HCT116 (cell line): ENCODE measurements around the gene VARS1. TPM values are rescaled to one million over a fixed set of nuclear protein-coding genes. Genes with fewer than 3 reads are reported as not detected.
A peak's percentile ranks its signal among the peaks of the same experiment; 100 is the strongest.

Source experiments
- ATAC-seq: fragments of 200-7000 bp; cut with Tn5 transposase; 2 replicates; pipeline ENCODE4 v1.9.1; 2020; ENCODE audit warnings: mild to moderate bottlenecking, moderate library complexity
- BruUV-seq: library from RNA; stranded (reverse); fragments of 400-500 nt; replicated peaks from 2 replicates; lab custom pipeline; 2021; lab: Mats Ljungman, UMichigan
- CTCF ChIA-PET: fragments of 300-600 bp; sonication (Branson Sonifier 250); formaldehyde crosslinking; loops from one replicate; lab custom pipeline; 2021; ENCODE audit warnings: antibody characterized with exemption; lab: Charles Lee
- POLR2A ChIA-PET: fragments of 300-600, 350-600 bp; sonication (Branson Sonifier 250); formaldehyde crosslinking; loops from one replicate; lab custom pipeline; 2021; ENCODE audit warnings: antibody characterized with exemption; lab: Charles Lee
- RAD21 ChIA-PET, 2 experiments: fragments of 300-600 bp; sonication (Branson Sonifier 250); formaldehyde crosslinking; loops; one replicate each; lab custom pipeline; 2023; ENCODE audit warnings: low total read pairs in 2 of 2; ENCODE audit not compliant: uncharacterized antibody in 2 of 2, unreplicated experiment in 2 of 2, low non-redundant PET in 1 of 2; lab: Charles Lee
- DNase-seq: peaks from one replicate; pipeline ENCODE4 v3.0.0-alpha.2; 2010; ENCODE audit warnings: low read depth, low spot score
- H2AFZ ChIP-seq: fragments of 200-600 bp; shearing (Covaris generic), sonication (generic); 2 replicates; pipeline ENCODE4 v1.6.1; 2017; ENCODE audit warnings: low read depth, mixed run types, mixed read lengths, antibody characterized with exemption, low read length; ENCODE audit not compliant: poor library complexity, severe bottlenecking
- H3K27ac ChIP-seq: 2 replicates; pipeline ENCODE4 v1.5.1; 2012; ENCODE audit warnings: low read depth, low read length
- H3K27me3 ChIP-seq: fragments of 200-600 bp; sonication (generic); 2 replicates; pipeline ENCODE4 v1.6.1; 2016; ENCODE audit warnings: mixed run types, low read length, mixed read lengths; ENCODE audit not compliant: insufficient read depth
- H3K36me3 ChIP-seq, 2 experiments: fragments of 200-500 bp in 1 of 2; fragments of 200-600 bp in 1 of 2; sonication (Bioruptor generic) in 1 of 2; sonication (generic) in 1 of 2; 2 replicates each; pipeline versions ENCODE4 v1.5.1 to v1.6.1; 2014 to 2016; ENCODE audit warnings: low read length in 2 of 2, inconsistent platforms in 1 of 2, mixed read lengths in 1 of 2, mixed run types in 1 of 2; ENCODE audit not compliant: insufficient read depth in 2 of 2, control insufficient read depth in 1 of 2
- H3K4me1 ChIP-seq, 2 experiments: fragments of 200-600 bp in 1 of 2; sonication (generic) in 1 of 2; 2 replicates each; pipeline versions ENCODE4 v1.5.1 to v1.6.1; 2012 to 2017; ENCODE audit warnings: low read length in 2 of 2, inconsistent platforms in 1 of 2, mild to moderate bottlenecking in 1 of 2, mixed read lengths in 1 of 2, mixed run types in 1 of 2, moderate library complexity in 1 of 2; ENCODE audit not compliant: insufficient read depth in 2 of 2, control insufficient read depth in 1 of 2
- H3K4me2 ChIP-seq: fragments of 200-600 bp; sonication (generic); 2 replicates; pipeline ENCODE4 v1.6.1; 2017; ENCODE audit warnings: mixed run types, low read length, mixed read lengths
- H3K4me3 ChIP-seq, 2 experiments: fragments of 200-600 bp in 1 of 2; sonication (generic) in 1 of 2; replicated peaks in 1 of 2; 2 replicates each; pipeline ENCODE4 v1.5.1; 2011 to 2016; ENCODE audit warnings: low read length in 2 of 2, control low read depth in 1 of 2, low read depth in 1 of 2, mild to moderate bottlenecking in 1 of 2, mixed read lengths in 1 of 2, mixed run types in 1 of 2
- H3K79me2 ChIP-seq: fragments of 200-600 bp; sonication (generic); 2 replicates; pipeline ENCODE4 v1.6.1; 2017; ENCODE audit warnings: mild to moderate bottlenecking, mixed run types, low read length, moderate library complexity, mixed read lengths; ENCODE audit not compliant: insufficient read depth
- H3K9ac ChIP-seq: fragments of 200-600 bp; sonication (generic); 2 replicates; pipeline ENCODE4 v1.6.1; 2016; ENCODE audit warnings: low read length, mixed read lengths
- H3K9me2 ChIP-seq: fragments of 200-600 bp; sonication (generic), shearing (Covaris generic); 2 replicates; pipeline ENCODE4 v1.6.1; 2017; ENCODE audit warnings: mixed run types, mild to moderate bottlenecking, moderate library complexity; ENCODE audit not compliant: insufficient read depth
- H3K9me3 ChIP-seq, 2 experiments: fragments of 200-500 bp in 1 of 2; fragments of 200-600 bp in 1 of 2; sonication (Bioruptor generic) in 1 of 2; sonication (generic) in 1 of 2; 2 replicates each; pipeline ENCODE4 v1.6.1; 2014 to 2017; ENCODE audit warnings: low read length in 2 of 2, mixed read lengths in 2 of 2, inconsistent platforms in 1 of 2, low read depth in 1 of 2, mild to moderate bottlenecking in 1 of 2, mixed run types in 1 of 2, moderate library complexity in 1 of 2; ENCODE audit not compliant: control insufficient read depth in 1 of 2, insufficient read depth in 1 of 2
- H4K20me1 ChIP-seq: fragments of 200-600 bp; sonication (generic), shearing (Covaris generic); 2 replicates; pipeline ENCODE4 v1.6.1; 2017; ENCODE audit warnings: mixed run types, mild to moderate bottlenecking, moderate library complexity; ENCODE audit not compliant: insufficient read depth
- ATF3 ChIP-seq: IDR thresholded peaks from 2 replicates; pipeline ENCODE4 v1.6.1; 2012
- CEBPB ChIP-seq: IDR thresholded peaks from 2 replicates; pipeline ENCODE4 v1.6.1; 2012; ENCODE audit warnings: low read depth
- EZH2phosphoT487 ChIP-seq: fragments of 200-600 bp; IDR thresholded peaks from 2 replicates; pipeline ENCODE4 v1.6.1; 2018; ENCODE audit warnings: antibody characterized with exemption, borderline replicate concordance
- FOSL1 ChIP-seq: IDR thresholded peaks from 2 replicates; pipeline ENCODE4 v1.6.1; 2012; ENCODE audit warnings: low read depth
- POLR2AphosphoS5 ChIP-seq: IDR thresholded peaks from 2 replicates; pipeline ENCODE4 v1.6.1; 2011; ENCODE audit warnings: mild to moderate bottlenecking, low read depth, low read length, moderate library complexity
- RAD21 ChIP-seq: IDR thresholded peaks from 2 replicates; pipeline ENCODE4 v1.6.1; 2012; ENCODE audit warnings: low read depth, mild to moderate bottlenecking
- SIN3A ChIP-seq: IDR thresholded peaks from 2 replicates; pipeline ENCODE4 v1.6.1; 2012; ENCODE audit warnings: low read depth
- SP1 ChIP-seq: IDR thresholded peaks from 2 replicates; pipeline ENCODE4 v1.6.1; 2012; ENCODE audit warnings: low read depth
- SRF ChIP-seq: IDR thresholded peaks from 2 replicates; pipeline ENCODE4 v1.6.1; 2012; ENCODE audit warnings: low read depth
- ZFX ChIP-seq: fragments of 450-650 bp; IDR thresholded peaks from 2 replicates; pipeline ENCODE4 v1.6.1; 2017
- ZNF274 ChIP-seq: fragments of 200-500 bp; sonication (Bioruptor generic); IDR thresholded peaks from 2 replicates; pipeline ENCODE4 v1.6.1; 2014; ENCODE audit warnings: mild to moderate bottlenecking, low read depth, low read length, inconsistent platforms
- intact Hi-C: fragments of 100-400 bp; cut with micrococcal nuclease; formaldehyde crosslinking; loops from 2 replicates; pipeline ENCODE4 v1.10.0; 2022
- total RNA-seq: library from RNA; stranded (reverse); gene quantifications from one replicate; pipeline ENCODE4 v1.2.1, GENCODE V29; 2021; ENCODE audit not compliant: unreplicated experiment

VARS1 gene
- total RNA-seq, 1 experiment from 2014 or later = 254 TPM

DNA sequence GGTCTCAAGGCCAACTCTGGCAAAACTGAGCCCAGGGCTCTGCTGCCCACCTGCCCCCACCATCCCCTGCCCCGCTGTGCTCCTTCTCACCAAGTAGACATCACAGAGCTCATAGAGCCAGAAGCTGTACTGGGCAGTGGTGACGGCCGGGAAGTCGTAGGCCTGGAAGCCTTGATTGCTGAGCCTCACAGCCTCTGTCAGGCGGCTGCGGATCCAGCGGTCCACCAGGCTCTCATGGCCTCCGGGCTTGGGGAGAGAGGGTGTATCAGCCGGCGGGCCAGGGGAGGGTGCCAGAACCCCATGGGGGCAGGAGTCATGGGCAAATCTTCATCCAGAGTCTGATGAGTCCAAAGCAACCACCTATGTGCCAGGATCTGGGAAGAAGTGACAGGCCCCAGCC is 15.6 kb downstream of the VARS1 start (continued):
- no peak for TF ChIP-seq FOSL1
- no peak for TF ChIP-seq EZH2phosphoT487
- no peak for TF ChIP-seq SP1
- TF ChIP-seq CEBPB = no peak
- TF ChIP-seq, all 23 proteins: peak for 0

DNA sequence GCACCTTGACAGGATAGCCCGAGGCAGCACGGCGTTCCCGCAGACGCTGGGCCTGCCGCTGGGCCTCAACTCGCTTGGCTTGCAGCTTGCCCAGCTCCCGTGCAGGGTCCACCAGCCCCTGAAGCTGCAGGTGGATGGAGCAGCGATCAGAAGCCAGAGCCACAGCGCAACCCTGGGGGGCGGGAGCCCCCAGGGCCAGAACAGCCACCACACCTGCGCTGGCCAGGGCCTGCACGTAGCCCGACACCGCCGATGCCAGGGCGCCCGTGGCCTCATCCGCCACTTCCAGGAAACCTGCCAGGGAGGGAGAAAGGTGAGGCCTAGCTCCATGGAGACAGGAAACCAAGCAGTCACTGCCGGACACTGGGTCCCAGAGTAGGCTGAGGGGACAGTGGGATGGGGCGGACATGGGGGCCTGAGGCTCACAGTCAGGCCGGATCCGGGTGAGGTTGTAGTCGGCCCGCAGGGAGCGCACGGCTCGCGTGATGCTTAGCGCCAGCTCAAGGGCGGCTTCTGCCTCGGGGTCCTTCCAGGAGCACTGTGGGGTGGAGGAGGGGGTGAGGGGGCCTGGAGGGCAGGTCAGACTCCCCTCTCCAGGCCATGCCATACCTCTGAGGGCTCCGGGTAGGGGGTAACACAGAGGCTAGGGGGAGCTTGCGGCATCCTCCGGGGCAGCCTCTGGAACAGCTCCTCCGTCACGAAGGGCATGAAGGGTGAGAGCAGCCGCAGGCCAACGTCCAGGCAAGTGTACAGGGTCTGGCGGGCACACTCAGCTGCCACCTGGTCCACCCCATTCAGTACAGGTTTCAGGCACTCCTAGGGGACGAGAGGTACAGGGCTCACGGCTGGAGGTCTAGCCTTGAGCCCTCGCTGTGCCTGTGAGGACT is 16.3 kb downstream of the VARS1 start:
- H3K79me2 ChIP-seq = no peaks in the 10 kb centered on the region; the same call in 1 of the 2 replicates
- ATAC-seq (no peak), DNase-seq (no peak)
- BruUV-seq = no TSS peak
- no peaks in the 10 kb centered on the region for H3K9me3 ChIP-seq
- H3K9me2 ChIP-seq = no peaks in the 10 kb centered on the region
- H3K9ac ChIP-seq = no peak overlapping the region
- peak overlapping the region; percentile 32; the same call in 1 of the 2 replicates for H3K27ac ChIP-seq
- TF ChIP-seq SRF (no peak), ZNF274 (no peak), RAD21 (no peak), ZFX (no peak), POLR2AphosphoS5 (no peak), ATF3 (no peak), SIN3A (no peak)
- peaks cover 15 to 43% of the 10 kb centered on the region in 2 experiments for H3K36me3 ChIP-seq
- CTCF ChIA-PET = no interaction called here
- no peaks in the 10 kb centered on the region for H3K27me3 ChIP-seq
- intact Hi-C loops = no loop called here
- H4K20me1 ChIP-seq = no peaks in the 10 kb centered on the region
- RAD21 ChIA-PET = no interaction called here
- no peak overlapping the region for H3K4me3 ChIP-seq
- H2AFZ ChIP-seq = no peak overlapping the region
- H3K4me2 ChIP-seq = no peak overlapping the region
- peaks cover 34 to 43% of the 10 kb centered on the region in 2 experiments for H3K4me1 ChIP-seq
- POLR2A ChIA-PET = interaction anchor here (1.2 kb wide), 1 partner anchor 28 kb away, joined by 3 read pairs; the partner anchor contains the start of gene LSM2
